Measurements from ENCODE around the gene CCDC177.
"Not testable (repeated sequence)": the region's sequence is repeated elsewhere in the genome, so short reads cannot be mapped to it uniquely, and the experiment has no call there.

The CCDC177 gene

GRCh38 chr14:69599431-69599830 lies 24.8 kb upstream of the CCDC177 start:
- DNase-seq, result not testable (repeated sequence)

GRCh38 chr14:69595336-69595735 lies 20.7 kb upstream of the CCDC177 start:
- no peak for DNase-seq

GRCh38 chr14:69594846-69595245 lies 20.2 kb upstream of the CCDC177 start:
- no peak for DNase-seq

GRCh38 chr14:69593018-69593677 lies 18.5 kb upstream of the CCDC177 start:
- no peak for DNase-seq

GRCh38 chr14:69591317-69591716 lies 16.6 kb upstream of the CCDC177 start:
- no peak for DNase-seq

- no peak for DNase-seq
Observed at GRCh38 chr14:69587389-69587788, 12.7 kb upstream of the CCDC177 start.

- DNase-seq, result no peak
Observed at GRCh38 chr14:69586404-69586803, 11.7 kb upstream of the CCDC177 start.

GRCh38 chr14:69584389-69584788 lies 9.7 kb upstream of the CCDC177 start:
- DNase-seq, result no peak

GRCh38 chr14:69582829-69583228 lies 8.2 kb upstream of the CCDC177 start:
- DNase-seq, result no peak

- DNase-seq, result no peak
Observed at GRCh38 chr14:69582212-69582611, 7.5 kb upstream of the CCDC177 start.

- DNase-seq, result no peak
Observed at GRCh38 chr14:69581316-69581935, 6.8 kb upstream of the CCDC177 start.

GRCh38 chr14:69580009-69580577 lies 5.4 kb upstream of the CCDC177 start:
- peak; percentile 65 for DNase-seq

- DNase-seq, result no peak
Observed at GRCh38 chr14:69579476-69579875, 4.8 kb upstream of the CCDC177 start.

- DNase-seq, result peak; percentile 30
Observed at GRCh38 chr14:69574954-69575295, 254 bp upstream of the CCDC177 start.

GRCh38 chr14:69573831-69574262 lies 824 bp downstream of the CCDC177 start:
- DNase-seq, result peak; percentile 48

GRCh38 chr14:69573205-69573830 lies 1.4 kb downstream of the CCDC177 start:
- no peak for DNase-seq

- no peak for DNase-seq
Observed at GRCh38 chr14:69572841-69573135, 1.9 kb downstream of the CCDC177 start.

GRCh38 chr14:69572030-69572840 lies 2.4 kb downstream of the CCDC177 start:
- DNase-seq, result no peak

- DNase-seq, result no peak
Observed at GRCh38 chr14:69571449-69572029, 3.1 kb downstream of the CCDC177 start.

GRCh38 chr14:69570836-69571330 lies 3.8 kb downstream of the CCDC177 start:
- no peak for DNase-seq

GRCh38 chr14:69569859-69570258 lies 4.8 kb downstream of the CCDC177 start:
- DNase-seq, result no peak

GRCh38 chr14:69567563-69567962 lies 7.1 kb downstream of the CCDC177 start:
- DNase-seq, result no peak

GRCh38 chr14:69561893-69562292 lies 12.8 kb downstream of the CCDC177 start:
- DNase-seq, result peak; percentile 48
